HL-60/S4 treated with retinoic acid at 250 ng/mL for 4 days and 3 days (cell line): ENCODE data around the gene FOXN1.
"Not testable (repeated sequence)": the region's sequence is repeated elsewhere in the genome, so short reads cannot be mapped to it uniquely, and the experiment has no call there.

Experiments used
- in situ Hi-C: fragments of 300-500 bp; cut with MboI; formaldehyde crosslinking; loops from 2 replicates; pipeline ENCODE4 v1.7.0; 2022; ENCODE audit warnings: low sequenced_read_pairs

The FOXN1 gene

GRCh38 chr17:28572259-28573039 lies 66.3 kb downstream of the FOXN1 start:
- in situ Hi-C loops = no loop called here

GRCh38 chr17:28573040-28573380 lies 66.9 kb downstream of the FOXN1 start:
- in situ Hi-C loops = no loop called here

GRCh38 chr17:28573521-28573920 lies 67.4 kb downstream of the FOXN1 start:
- in situ Hi-C loops = no loop called here

GRCh38 chr17:28573966-28574480 lies 67.9 kb downstream of the FOXN1 start:
- in situ Hi-C loops = no loop called here

- in situ Hi-C loops = no loop called here
Observed at GRCh38 chr17:28574526-28574925, 68.4 kb downstream of the FOXN1 start.

GRCh38 chr17:28575126-28575795 lies 69.1 kb downstream of the FOXN1 start:
- in situ Hi-C loops = no loop called here

GRCh38 chr17:28576016-28576415 lies 69.9 kb downstream of the FOXN1 start:
- in situ Hi-C loops = not testable (repeated sequence)

- in situ Hi-C loops = no loop called here
Observed at GRCh38 chr17:28576758-28577465, 70.8 kb downstream of the FOXN1 start, which contains the start of gene ALDOC. TSS of gene ALDOC (minus strand) at chr17:28576895. CDS start at chr17:28575532, 1,363 bp downstream.

- in situ Hi-C loops = no loop called here
Observed at GRCh38 chr17:28577466-28577824, 71.3 kb downstream of the FOXN1 start.

GRCh38 chr17:28578246-28579195 lies 72.4 kb downstream of the FOXN1 start:
- in situ Hi-C loops = no loop called here

- in situ Hi-C loops = no loop called here
Observed at GRCh38 chr17:28579526-28579925, 73.4 kb downstream of the FOXN1 start.

GRCh38 chr17:28580959-28581358 lies 74.8 kb downstream of the FOXN1 start:
- in situ Hi-C loops = loop anchor here (5.0 kb wide), 1 partner anchor 51 kb away; no protein-coding TSS in a partner anchor

- in situ Hi-C loops = loop anchor here (5.0 kb wide), 1 partner anchor 50 kb away; no protein-coding TSS in a partner anchor
Observed at GRCh38 chr17:28582513-28582912, 76.4 kb downstream of the FOXN1 start.

GRCh38 chr17:28584434-28584833 lies 78.3 kb downstream of the FOXN1 start:
- in situ Hi-C loops = loop anchor here (5.0 kb wide), 1 partner anchor 48 kb away; no protein-coding TSS in a partner anchor

- in situ Hi-C loops = no loop called here
Observed at GRCh38 chr17:28585851-28586250, 79.7 kb downstream of the FOXN1 start.
